Caco-2 (cell line): Measurements from ENCODE around the gene COL12A1. TPM values are rescaled to one million over a fixed set of nuclear protein-coding genes. Genes with fewer than 3 reads are reported as not detected.
A peak's percentile ranks its signal among the peaks of the same experiment; 100 is the strongest.

Source experiments
- BruUV-seq: library from RNA; stranded (reverse); fragments of 400-500 nt; replicated peaks from 2 replicates; lab custom pipeline; 2021; lab: Mats Ljungman, UMichigan
- CTCF ChIA-PET: fragments of 300-600 bp; sonication (Branson Sonifier 250); formaldehyde crosslinking; loops from one replicate; lab custom pipeline; 2022; ENCODE audit warnings: antibody characterized with exemption; lab: Charles Lee
- POLR2A ChIA-PET: fragments of 300-600 bp; sonication (Branson Sonifier 250); formaldehyde crosslinking; loops from one replicate; lab custom pipeline; 2022; ENCODE audit warnings: antibody characterized with exemption; lab: Charles Lee
- DNase-seq, 2 experiments: peaks; one replicate each; pipeline versions ENCODE4 v3.0.0 to v3.0.0-alpha.2; 2020 to 2022
- H3K27me3 ChIP-seq: replicated peaks from 2 replicates; pipeline ENCODE4 v1.6.0; 2011; ENCODE audit warnings: low read length; ENCODE audit not compliant: control insufficient read depth, insufficient read depth
- H3K36me3 ChIP-seq: 2 replicates; pipeline ENCODE4 v1.5.1; 2011; ENCODE audit warnings: low read length; ENCODE audit not compliant: control insufficient read depth, insufficient read depth
- H3K4me1 ChIP-seq: fragments of 250-450 bp; sonication (Bioruptor Pico); 2 replicates; pipeline ENCODE4 v1.5.1; 2020; ENCODE audit warnings: mild to moderate bottlenecking
- H3K4me3 ChIP-seq: 2 replicates; pipeline ENCODE4 v1.5.1; 2011; ENCODE audit warnings: low read depth, mild to moderate bottlenecking, control low read depth, low read length
- H3K9me3 ChIP-seq: fragments of 250-450 bp; sonication (Bioruptor Pico); 2 replicates; pipeline ENCODE4 v1.5.1; 2020; ENCODE audit warnings: mild to moderate bottlenecking, moderate library complexity
- H3K27ac Mint-ChIP-seq: one replicate; pipeline ENCODE4 v1.8.0; 2022; ENCODE audit warnings: mixed read lengths; ENCODE audit not compliant: unreplicated experiment
- H3K27me3 Mint-ChIP-seq: one replicate; pipeline ENCODE4 v1.8.0; 2022; ENCODE audit warnings: mixed read lengths; ENCODE audit not compliant: insufficient read depth, unreplicated experiment
- H3K36me3 Mint-ChIP-seq: one replicate; pipeline ENCODE4 v1.8.0; 2022; ENCODE audit warnings: mild to moderate bottlenecking, mixed read lengths; ENCODE audit not compliant: insufficient read depth, unreplicated experiment
- H3K4me1 Mint-ChIP-seq: one replicate; pipeline ENCODE4 v1.8.0; 2022; ENCODE audit warnings: low read depth, mixed read lengths; ENCODE audit not compliant: unreplicated experiment
- H3K4me3 Mint-ChIP-seq: one replicate; pipeline ENCODE4 v1.8.0; 2022; ENCODE audit warnings: mild to moderate bottlenecking, moderate library complexity, mixed read lengths; ENCODE audit not compliant: unreplicated experiment
- H3K9me3 Mint-ChIP-seq: one replicate; pipeline ENCODE4 v1.8.0; 2022; ENCODE audit warnings: mixed read lengths; ENCODE audit not compliant: unreplicated experiment
- intact Hi-C: fragments of 100-400 bp; cut with micrococcal nuclease; formaldehyde crosslinking; loops from one replicate; pipeline ENCODE4 v1.10.0; 2022; ENCODE audit not compliant: unreplicated experiment
- total RNA-seq: library from RNA; stranded (reverse); gene quantifications from 2 replicates; pipeline ENCODE4 v1.2.3, GENCODE V29; 2022
- TF ChIP-seq, protein P1 (sequence below), 2 experiments: fragments of 200-600 bp in 1 of 2; IDR thresholded peaks; 1 replicate in 1 of 2; 2 replicates in 1 of 2; pipeline versions ENCODE4 v1.5.1 to v1.8.0; 2011 to 2022; ENCODE audit warnings: antibody characterized with exemption in 1 of 2, control low read depth in 1 of 2, inconsistent platforms in 1 of 2, low read depth in 1 of 2, low read length in 1 of 2, mild to moderate bottlenecking in 1 of 2, moderate library complexity in 1 of 2; ENCODE audit not compliant: insufficient read depth in 1 of 2, severe bottlenecking in 1 of 2, unreplicated experiment in 1 of 2

The COL12A1 gene
- total RNA-seq, 1 experiment from 2014 or later: 68.0 TPM

DNA sequence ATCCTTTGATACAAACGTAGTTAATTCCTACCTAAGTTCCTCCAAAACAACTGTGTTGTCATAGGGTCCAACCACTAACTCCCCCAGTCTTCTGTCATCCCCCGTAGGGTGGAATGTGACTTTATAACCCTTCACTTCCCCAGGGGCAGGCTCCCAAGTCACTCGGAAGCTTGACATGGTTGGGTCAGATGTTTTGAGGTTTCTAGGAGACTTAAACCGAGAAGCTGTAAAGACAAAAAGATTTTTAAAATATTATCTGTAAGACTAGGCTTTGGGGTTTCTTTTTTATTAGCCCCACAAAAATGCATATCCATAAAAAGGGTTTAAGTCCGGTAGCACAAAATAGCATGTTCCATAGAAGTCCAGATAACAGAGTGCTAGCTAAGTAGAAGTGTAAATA lies 50.2 kb downstream of the COL12A1 start:
- CTCF ChIA-PET: interaction anchor here (0.7 kb wide), 1 partner anchor 49 kb away, joined by 3 read pairs; no protein-coding TSS in a partner anchor
- Histone ChIP-seq H3K27me3 (no peaks in the 10 kb centered on the region), H3K4me1 (peaks cover 21% of the 10 kb centered on the region), H3K4me3 (no peak overlapping the region), H3K36me3 (no peaks in the 10 kb centered on the region), H3K9me3 (no peaks in the 10 kb centered on the region)
- Mint-ChIP-seq H3K4me1 (peaks cover 17% of the 10 kb centered on the region), H3K27ac (peak overlapping the region; percentile 42), H3K4me3 (no peak overlapping the region), H3K27me3 (no peaks in the 10 kb centered on the region), H3K9me3 (no peaks in the 10 kb centered on the region), H3K36me3 (peaks cover 25% of the 10 kb centered on the region)
- TF ChIP-seq, protein P1, sequence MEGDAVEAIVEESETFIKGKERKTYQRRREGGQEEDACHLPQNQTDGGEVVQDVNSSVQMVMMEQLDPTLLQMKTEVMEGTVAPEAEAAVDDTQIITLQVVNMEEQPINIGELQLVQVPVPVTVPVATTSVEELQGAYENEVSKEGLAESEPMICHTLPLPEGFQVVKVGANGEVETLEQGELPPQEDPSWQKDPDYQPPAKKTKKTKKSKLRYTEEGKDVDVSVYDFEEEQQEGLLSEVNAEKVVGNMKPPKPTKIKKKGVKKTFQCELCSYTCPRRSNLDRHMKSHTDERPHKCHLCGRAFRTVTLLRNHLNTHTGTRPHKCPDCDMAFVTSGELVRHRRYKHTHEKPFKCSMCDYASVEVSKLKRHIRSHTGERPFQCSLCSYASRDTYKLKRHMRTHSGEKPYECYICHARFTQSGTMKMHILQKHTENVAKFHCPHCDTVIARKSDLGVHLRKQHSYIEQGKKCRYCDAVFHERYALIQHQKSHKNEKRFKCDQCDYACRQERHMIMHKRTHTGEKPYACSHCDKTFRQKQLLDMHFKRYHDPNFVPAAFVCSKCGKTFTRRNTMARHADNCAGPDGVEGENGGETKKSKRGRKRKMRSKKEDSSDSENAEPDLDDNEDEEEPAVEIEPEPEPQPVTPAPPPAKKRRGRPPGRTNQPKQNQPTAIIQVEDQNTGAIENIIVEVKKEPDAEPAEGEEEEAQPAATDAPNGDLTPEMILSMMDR (IDR thresholded peaks at IDR 0.05; ENCODE audit: insufficient read depth in 1 of 2, low read depth in 1 of 2, low read length in 1 of 2, severe bottlenecking in 1 of 2, unreplicated experiment in 1 of 2): no peak
- DNase-seq: no peak
- BruUV-seq: no TSS peak
- intact Hi-C loops: loop anchor here (1.0 to 2.0 kb wide), 2 partner anchors 27 to 49 kb away; no protein-coding TSS in a partner anchor
- POLR2A ChIA-PET: no interaction called here

DNA sequence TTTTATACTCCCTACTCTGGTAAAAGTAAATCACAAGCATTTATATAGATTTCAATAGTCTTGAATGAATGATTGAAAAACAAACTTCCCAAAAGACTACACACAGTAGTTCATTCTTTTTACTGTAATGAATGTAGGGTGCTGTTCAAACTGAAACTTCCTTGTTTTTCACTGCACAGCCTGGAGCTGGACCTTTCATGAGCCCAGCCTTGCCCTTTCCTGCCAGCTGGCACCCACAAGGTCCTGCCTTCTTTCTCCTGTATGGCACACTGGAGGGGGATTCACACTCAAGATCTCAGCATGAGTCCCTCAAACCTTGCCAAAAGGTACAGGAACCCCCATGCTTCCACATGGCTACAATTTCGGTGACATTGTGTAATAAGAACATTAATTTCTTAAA lies 50.9 kb downstream of the COL12A1 start:
- TF ChIP-seq, protein P1 (IDR thresholded peaks at IDR 0.05; ENCODE audit: insufficient read depth in 1 of 2, low read depth in 1 of 2, low read length in 1 of 2, severe bottlenecking in 1 of 2, unreplicated experiment in 1 of 2): no peak
- no peaks in the 10 kb centered on the region for H3K36me3 ChIP-seq
- H3K4me3 Mint-ChIP-seq: no peak overlapping the region
- DNase-seq: no peak
- H3K36me3 Mint-ChIP-seq: peaks cover 26% of the 10 kb centered on the region
- peak overlapping the region; percentile 42 for H3K27ac Mint-ChIP-seq
- ChIA-PET POLR2A (no interaction called here), CTCF (interaction anchor here (0.7 kb wide), 1 partner anchor 50 kb away, joined by 3 read pairs; no protein-coding TSS in a partner anchor)
- H3K27me3 Mint-ChIP-seq: no peaks in the 10 kb centered on the region
- peaks cover 17% of the 10 kb centered on the region for H3K4me1 Mint-ChIP-seq
- no peak overlapping the region for H3K4me3 ChIP-seq
- H3K9me3 Mint-ChIP-seq: no peaks in the 10 kb centered on the region
- BruUV-seq: no TSS peak
- intact Hi-C loops: loop anchor here (1.0 kb wide), 1 partner anchor 49 kb away; no protein-coding TSS in a partner anchor
- peaks cover 16% of the 10 kb centered on the region for H3K4me1 ChIP-seq
- H3K27me3 ChIP-seq: no peaks in the 10 kb centered on the region
- no peaks in the 10 kb centered on the region for H3K9me3 ChIP-seq

DNA sequence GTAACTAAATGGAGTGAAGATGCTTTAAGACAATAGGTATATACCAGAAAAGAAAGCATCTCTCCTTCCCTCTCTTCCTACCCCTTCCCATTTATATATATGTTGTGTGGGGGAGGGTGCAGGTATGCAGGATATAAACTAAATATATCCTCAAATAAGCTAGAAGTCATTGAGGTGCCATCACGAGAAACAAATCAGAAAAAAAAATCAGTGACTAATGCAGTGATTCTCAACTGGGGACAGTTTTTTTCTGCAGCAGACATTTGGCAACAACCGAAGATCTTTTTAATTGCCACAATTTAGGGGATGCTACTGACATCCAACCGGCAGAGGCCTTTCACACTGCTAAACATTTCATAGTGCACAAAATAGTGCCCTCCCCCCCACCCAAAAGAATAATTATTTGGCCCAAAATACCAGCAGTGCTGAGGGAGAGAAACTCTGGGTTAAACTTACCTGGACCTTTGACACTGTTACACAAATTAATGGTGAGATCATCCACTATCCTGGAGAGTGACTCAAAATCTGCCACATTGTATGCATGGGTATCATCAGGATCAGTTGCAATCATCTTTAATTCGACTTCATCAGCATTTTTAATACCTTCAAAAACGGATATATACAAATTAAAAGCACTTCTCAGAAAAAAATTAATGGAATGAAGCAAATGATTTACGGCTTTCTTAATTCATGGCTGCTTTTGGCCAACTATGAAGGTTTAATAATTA lies 55.0 kb downstream of the COL12A1 start:
- H3K9me3 Mint-ChIP-seq: no peaks in the 10 kb centered on the region
- H3K27me3 Mint-ChIP-seq: no peaks in the 10 kb centered on the region
- no TSS peak for BruUV-seq
- peaks cover 43% of the 10 kb centered on the region for H3K36me3 Mint-ChIP-seq
- DNase-seq: no peak
- peaks cover 5% of the 10 kb centered on the region for H3K4me1 ChIP-seq
- ChIA-PET POLR2A (no interaction called here), CTCF (no interaction called here)
- no peaks in the 10 kb centered on the region for H3K36me3 ChIP-seq
- no peak overlapping the region for H3K27ac Mint-ChIP-seq
- H3K4me3 ChIP-seq: no peak overlapping the region
- peaks cover 4% of the 10 kb centered on the region for H3K4me1 Mint-ChIP-seq
- H3K4me3 Mint-ChIP-seq: no peak overlapping the region
- no peaks in the 10 kb centered on the region for H3K27me3 ChIP-seq
- H3K9me3 ChIP-seq: no peaks in the 10 kb centered on the region
- TF ChIP-seq, protein P1 (IDR thresholded peaks at IDR 0.05; ENCODE audit: insufficient read depth in 1 of 2, low read depth in 1 of 2, low read length in 1 of 2, severe bottlenecking in 1 of 2, unreplicated experiment in 1 of 2): no peak
- intact Hi-C loops: no loop called here
